ENCODE data around the gene LRMDA.

DNA sequence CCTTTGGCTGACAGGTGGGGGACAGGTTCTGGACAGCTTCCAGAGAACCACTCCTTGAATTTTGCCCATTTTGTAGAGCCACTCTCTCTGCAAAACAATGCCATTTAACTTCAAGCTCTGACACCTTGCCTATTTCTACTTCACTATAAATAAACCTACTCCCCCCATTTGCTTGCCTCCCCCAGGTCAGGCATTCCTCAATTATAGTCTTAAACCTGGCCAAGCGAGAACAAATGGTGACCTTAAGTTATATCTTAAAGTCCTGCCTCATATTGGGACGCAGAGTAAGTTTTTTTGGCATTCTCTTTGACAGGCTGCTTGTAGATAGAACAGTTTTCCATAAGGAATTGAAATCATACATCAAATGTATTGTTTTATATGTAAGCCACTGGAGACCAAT is 706.9 kb downstream of the LRMDA start:
- TF ChIP-seq MEF2B (IDR thresholded peaks at IDR 0.05; ENCODE audit: partially characterized antibody, poor library complexity, severe bottlenecking) (no peak), RFX5 (IDR thresholded peaks at IDR 0.05; ENCODE audit: low read depth, low read length) (no peak)
- TF ChIP-seq, protein P1, sequence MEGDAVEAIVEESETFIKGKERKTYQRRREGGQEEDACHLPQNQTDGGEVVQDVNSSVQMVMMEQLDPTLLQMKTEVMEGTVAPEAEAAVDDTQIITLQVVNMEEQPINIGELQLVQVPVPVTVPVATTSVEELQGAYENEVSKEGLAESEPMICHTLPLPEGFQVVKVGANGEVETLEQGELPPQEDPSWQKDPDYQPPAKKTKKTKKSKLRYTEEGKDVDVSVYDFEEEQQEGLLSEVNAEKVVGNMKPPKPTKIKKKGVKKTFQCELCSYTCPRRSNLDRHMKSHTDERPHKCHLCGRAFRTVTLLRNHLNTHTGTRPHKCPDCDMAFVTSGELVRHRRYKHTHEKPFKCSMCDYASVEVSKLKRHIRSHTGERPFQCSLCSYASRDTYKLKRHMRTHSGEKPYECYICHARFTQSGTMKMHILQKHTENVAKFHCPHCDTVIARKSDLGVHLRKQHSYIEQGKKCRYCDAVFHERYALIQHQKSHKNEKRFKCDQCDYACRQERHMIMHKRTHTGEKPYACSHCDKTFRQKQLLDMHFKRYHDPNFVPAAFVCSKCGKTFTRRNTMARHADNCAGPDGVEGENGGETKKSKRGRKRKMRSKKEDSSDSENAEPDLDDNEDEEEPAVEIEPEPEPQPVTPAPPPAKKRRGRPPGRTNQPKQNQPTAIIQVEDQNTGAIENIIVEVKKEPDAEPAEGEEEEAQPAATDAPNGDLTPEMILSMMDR (IDR thresholded peaks at IDR 0.05 in 2 of 3, conservative IDR thresholded peaks at IDR 0.05 in 1 of 3; ENCODE audit: control insufficient read depth in 2 of 3, extremely low read depth in 1 of 3, insufficient read depth in 1 of 3, low read depth in 3 of 3, low read length in 3 of 3), result no peak

Measured in GM12878 (cell line).